ENCODE measurements around the gene DLL4.

DLL4 gene

DNA sequence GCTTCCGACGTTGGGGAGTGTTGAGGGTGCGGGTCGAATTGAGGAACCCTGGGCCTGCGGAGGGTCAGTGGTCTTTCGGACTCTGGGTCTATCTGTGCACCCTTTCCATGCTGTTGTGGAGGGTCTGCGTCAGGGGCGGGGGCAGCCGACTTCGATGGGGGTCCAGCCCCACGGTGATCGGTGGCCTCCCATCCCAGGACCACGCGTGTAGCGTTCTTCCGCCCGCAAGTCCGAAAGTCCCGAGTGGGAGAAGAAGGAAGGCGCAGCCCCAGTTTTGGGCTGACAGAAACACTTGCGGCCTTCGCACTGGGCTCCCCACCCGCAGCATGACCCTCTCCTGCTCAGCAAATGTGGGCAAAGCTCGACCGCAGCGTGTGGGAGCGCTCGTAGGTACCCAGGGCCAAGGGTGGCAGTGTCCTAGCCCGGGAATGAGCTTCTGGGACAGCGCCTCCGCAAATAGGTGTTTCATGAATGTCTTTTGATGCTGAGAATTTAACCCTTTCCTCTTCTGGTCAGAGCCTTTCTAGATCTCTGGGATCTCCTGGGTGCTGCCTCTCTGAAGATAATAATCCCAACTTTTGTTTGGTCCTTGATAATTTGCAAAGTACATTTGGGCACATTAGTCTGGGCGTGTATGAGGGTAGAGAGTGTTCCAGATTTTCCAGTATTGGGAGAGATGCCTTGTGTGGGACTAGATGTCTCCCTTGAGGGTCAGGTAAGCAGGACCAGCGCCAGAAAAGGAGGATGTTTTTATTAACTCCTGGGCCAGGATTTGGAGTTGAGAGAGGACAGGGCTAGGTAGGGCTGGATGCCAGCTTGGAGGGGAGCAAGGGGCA lies 2.3 kb upstream of the DLL4 start:
- no peak for DNase-seq (ENCODE audit: low read depth)

DNA sequence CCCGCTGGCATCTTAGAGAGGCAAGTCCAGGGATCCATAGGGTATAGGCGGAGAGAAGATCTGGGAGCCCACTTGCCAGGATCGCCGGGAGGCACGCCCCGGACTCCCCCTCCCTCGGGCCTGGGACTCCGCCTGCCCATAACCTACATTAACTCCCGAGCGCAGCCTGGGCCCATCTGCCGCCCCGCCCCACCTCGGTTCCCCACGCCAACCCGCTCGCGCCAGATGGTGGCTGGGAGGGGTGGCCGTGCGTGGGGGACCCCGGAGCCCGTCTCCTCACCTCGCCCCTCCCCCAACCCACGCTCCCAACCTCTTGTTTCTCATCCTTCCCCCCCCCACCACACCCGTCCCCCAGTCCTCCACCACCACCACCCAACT lies 1.7 kb upstream of the DLL4 start:
- DNase-seq (ENCODE audit: low read depth), result no peak

DNA sequence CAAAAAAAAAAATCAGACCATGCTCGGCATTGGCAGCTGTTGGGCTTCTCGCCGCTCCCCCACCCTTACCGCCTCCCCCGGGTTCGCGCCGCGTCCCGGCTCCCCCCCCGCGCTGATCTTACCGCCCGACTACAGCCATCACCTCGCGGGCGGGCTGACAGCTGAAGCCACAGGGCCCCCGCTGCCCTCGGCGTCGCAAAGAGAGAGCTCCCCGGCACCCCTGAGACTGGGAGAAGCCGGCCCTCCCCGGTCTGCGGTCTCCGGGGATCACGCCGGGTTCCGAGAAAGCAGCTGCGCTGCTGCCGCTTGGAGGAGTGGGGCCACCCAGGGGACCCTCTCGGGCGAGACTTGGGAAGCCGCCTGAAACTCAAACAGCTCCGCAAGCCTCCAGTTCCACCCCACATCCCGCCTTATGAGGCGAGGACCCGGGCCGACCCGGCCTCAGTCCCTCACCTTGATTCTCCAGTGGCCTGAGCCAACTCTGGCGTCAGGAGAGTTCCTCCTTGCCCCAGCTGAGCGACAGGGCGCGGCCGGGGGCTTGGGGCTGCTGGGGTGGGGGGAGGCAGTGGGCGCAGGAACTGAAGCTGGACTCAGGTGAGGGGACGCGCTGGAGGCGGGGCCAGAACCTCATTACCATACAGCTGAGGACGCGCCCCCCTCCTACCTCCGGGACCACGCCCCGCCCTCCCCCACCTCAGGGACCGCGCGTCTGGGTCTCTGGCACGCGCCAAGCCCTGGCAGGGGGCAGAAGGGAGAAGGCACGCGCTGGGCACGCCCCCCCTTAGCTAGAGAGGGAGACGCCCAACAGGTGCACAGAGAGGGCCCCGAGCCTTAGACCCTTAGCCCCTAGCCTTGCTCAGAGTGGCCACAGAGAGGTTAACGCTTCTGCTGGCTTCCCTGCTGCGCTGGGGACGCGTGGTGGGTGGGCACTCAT lies 1.0 kb upstream of the DLL4 start:
- no peak for DNase-seq (ENCODE audit: low read depth)

DNA sequence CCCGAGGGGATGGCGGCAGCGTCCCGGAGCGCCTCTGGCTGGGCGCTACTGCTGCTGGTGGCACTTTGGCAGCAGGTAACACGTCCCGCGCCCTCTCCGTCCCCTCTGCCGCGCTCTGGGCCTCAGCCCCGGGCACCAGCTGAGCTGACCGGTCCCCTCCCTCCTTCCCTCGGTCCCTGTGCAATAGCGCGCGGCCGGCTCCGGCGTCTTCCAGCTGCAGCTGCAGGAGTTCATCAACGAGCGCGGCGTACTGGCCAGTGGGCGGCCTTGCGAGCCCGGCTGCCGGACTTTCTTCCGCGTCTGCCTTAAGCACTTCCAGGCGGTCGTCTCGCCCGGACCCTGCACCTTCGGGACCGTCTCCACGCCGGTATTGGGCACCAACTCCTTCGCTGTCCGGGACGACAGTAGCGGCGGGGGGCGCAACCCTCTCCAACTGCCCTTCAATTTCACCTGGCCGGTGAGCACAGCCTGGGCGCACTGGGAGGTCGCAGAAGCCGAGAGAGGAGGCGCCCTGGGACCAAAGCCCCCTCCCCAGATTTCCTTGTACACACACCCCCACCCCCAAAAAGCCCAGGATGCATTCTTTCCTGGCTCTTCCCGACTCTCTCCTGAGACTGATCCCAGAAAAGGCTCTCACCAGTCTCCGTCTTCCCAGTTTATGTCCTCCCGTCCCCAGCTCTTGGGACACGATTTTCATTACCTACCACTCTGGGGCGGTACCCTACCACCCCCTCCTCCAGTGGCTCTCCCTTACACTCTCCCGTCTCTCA lies 705 bp downstream of the DLL4 start:
- no peak for DNase-seq (ENCODE audit: low read depth)

DNA sequence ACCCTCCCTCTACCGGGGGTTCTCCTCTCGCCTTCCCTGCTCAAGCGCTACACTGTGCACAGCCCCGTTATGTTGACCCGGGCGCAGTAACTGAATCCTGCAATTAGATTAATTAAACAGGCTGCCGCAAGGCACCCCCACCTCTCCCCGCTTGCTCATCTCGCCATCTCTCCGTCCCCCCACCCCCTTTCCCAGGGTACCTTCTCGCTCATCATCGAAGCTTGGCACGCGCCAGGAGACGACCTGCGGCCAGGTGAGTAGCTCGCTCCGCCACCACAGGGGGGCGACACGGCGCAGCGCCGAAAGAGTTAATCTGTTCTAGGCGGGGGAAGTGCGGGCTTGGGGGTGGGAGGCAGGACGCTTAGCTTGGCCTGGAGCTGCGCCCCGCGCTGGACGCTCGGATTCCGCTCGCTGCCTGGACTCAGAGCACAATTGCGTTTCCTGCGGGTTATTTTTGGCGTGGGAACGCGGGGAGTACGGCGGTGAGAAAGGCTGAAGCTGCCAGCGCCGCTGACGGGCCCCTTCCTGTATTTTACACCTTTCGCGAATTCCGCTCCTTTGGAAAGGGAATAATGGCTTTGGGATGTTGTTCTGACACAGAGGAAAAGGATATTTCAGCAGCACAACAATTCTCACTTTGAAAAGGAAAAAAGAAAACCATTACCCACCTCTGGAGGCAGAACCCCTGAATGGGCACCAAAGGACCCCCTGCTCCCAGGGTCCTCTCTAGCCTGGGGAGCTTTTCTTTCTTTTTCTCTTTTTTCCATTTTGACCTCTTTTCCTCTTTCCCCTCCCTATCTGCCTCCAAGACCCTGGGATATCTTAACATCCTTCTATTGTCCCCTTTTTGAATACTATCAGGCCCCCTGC lies 1.5 kb downstream of the DLL4 start:
- no peak for DNase-seq (ENCODE audit: low read depth)

DNA sequence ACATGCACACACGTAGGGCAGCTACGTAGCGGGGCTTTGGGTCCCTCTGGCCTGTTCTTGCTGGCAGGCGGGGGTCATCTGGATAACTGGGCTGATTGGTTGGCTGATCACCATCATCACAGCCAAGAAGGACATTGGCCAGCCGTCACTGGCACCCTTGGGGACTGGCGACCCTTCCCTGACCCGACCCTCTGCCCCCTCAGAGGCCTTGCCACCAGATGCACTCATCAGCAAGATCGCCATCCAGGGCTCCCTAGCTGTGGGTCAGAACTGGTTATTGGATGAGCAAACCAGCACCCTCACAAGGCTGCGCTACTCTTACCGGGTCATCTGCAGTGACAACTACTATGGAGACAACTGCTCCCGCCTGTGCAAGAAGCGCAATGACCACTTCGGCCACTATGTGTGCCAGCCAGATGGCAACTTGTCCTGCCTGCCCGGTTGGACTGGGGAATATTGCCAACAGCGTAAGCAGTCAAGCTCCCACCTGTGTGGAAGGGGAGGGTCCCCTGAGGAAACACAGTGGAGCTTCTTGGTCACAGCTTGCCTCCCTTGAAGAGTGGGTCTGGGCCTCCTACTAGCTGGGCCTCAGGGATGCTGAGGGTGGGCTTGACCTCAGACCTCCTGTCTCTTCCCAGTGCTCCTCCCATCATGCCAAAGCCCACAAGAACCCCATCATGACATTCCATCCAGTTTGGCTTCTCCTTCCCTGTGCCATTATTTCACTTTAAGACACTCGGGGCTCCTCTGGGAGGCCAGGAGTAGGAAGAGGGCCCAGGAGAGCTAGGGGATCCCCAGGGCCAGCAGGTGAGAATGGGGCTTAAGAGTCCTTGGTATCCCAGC lies 2.4 kb downstream of the DLL4 start:
- no peak for DNase-seq (ENCODE audit: low read depth)

DNA sequence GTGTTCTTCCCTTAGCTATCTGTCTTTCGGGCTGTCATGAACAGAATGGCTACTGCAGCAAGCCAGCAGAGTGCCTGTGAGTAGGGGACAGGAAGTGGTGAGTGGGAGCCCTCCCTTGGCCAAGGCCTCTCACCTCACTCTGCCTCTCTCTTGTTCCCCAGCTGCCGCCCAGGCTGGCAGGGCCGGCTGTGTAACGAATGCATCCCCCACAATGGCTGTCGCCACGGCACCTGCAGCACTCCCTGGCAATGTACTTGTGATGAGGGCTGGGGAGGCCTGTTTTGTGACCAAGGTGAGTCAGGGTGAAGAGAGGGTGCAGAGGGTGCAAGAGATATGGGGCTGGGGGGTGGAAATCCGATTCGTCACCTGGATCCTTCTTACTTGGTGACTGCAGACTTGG lies 3.0 kb downstream of the DLL4 start:
- DNase-seq (ENCODE audit: low read depth), result no peak

DNA sequence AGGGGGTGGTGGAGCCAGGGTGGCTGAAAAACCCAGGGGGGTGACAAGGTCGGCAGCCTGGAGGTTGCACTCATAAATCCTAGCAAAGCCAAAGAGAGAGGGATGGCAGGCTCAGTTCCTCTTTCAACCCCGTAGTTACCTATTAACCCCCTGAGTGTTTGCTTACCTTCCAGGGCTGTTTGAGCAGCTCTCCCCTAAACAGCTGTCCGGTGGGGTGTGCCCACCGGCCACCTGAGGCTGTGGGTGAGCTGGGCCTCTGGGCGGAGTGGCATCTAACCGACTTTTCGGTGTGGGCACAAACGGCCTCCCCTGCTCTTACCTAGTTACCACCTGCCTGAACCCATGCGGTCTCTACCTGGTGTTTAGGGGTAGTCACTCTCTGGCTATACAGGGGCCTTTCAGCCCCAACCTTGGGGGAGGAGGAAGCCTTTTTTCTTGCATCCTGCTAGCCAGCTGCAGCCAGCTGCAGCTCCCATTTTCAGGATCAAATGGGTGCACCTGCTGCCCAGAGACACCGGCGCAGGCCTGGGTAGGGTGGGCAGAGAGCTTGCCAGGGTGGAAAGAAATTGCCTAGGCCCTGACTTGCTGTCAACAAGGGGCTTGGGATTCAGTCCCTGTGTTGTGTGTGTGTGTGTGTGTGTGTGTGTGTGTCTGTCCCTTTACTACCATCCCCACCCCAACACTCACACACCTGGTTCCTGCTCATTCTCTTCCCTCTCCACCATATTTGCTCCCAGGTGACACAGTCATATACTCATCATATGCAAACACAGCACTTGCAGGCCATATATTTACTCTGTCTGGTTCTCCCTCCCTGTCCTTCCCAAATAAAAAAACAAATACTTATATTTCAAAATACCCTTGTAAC lies 3.7 kb downstream of the DLL4 start:
- no peak for DNase-seq (ENCODE audit: low read depth)

DNA sequence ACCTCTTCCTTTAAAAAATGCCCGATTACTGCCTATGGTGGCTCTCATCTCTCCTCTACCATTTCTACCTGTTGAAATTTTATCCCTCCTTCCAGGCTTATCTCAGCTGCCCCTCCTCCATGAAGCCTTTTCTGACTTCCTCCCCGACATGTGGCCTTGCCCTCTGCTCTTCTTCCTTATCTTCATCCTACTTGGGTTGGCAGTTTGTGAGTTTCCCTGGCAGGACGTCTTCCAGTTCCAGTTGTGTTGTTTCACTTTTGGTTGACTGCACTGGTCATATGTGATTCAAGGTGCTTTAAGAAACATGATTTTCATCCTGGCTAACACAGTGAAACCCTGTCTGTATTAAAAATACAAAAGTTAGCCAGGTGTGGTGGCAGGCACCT lies 4.4 kb downstream of the DLL4 start:
- DNase-seq (ENCODE audit: low read depth), result no peak

DNA sequence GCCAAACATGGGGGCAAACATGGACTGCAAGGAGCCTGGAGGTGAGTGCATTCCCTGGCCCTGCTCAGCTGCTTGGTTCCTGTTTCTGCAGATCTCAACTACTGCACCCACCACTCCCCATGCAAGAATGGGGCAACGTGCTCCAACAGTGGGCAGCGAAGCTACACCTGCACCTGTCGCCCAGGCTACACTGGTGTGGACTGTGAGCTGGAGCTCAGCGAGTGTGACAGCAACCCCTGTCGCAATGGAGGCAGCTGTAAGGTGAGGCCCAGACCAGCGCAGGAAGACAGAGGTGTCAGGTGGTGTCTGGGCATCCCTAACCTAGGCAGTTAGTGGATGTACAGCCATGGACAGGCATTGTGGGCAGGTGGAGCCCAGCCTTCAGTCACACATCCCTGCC lies 5.3 kb downstream of the DLL4 start:
- no peak for DNase-seq (ENCODE audit: low read depth)

DNA sequence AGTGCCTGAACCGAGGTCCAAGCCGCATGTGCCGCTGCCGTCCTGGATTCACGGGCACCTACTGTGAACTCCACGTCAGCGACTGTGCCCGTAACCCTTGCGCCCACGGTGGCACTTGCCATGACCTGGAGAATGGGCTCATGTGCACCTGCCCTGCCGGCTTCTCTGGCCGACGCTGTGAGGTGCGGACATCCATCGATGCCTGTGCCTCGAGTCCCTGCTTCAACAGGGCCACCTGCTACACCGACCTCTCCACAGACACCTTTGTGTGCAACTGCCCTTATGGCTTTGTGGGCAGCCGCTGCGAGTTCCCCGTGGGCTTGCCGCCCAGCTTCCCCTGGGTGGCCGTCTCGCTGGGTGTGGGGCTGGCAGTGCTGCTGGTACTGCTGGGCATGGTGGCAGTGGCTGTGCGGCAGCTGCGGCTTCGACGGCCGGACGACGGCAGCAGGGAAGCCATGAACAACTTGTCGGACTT lies 7.1 kb downstream of the DLL4 start:
- DNase-seq (ENCODE audit: low read depth), result no peak

DNA sequence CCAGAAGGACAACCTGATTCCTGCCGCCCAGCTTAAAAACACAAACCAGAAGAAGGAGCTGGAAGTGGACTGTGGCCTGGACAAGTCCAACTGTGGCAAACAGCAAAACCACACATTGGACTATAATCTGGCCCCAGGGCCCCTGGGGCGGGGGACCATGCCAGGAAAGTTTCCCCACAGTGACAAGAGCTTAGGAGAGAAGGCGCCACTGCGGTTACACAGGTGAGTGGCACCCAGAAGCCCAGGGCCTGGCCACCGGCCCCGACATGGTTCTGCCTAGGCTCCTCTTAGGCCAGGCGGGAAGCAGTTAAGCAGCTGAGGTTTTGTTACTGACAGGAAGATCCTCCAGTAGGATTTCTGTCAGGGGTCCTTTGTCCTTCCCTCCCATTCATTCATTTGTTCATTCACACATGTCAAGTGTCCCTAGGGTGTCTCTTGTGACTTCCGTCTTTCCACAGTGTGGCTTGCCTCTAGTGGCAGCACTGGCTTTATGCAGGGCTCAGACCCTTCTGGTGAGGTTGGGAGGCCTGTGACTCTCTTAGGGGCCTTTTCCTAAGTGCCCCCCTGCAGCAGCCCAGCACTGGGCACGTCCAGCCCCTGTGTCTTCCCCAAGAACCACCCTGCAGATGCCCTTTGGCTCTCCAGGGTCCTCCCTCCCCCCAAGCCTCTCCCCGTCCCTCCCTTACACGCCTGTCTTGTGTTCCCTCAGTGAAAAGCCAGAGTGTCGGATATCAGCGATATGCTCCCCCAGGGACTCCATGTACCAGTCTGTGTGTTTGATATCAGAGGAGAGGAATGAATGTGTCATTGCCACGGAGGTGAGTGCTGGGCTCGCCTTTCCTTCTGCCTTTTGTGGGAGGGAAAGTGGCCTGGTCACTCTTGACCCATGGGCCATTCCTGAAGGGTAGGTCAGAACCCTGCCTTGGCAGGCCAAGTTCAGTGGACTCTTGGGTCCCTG lies 7.8 kb downstream of the DLL4 start:
- no peak for DNase-seq (ENCODE audit: low read depth)

DNA sequence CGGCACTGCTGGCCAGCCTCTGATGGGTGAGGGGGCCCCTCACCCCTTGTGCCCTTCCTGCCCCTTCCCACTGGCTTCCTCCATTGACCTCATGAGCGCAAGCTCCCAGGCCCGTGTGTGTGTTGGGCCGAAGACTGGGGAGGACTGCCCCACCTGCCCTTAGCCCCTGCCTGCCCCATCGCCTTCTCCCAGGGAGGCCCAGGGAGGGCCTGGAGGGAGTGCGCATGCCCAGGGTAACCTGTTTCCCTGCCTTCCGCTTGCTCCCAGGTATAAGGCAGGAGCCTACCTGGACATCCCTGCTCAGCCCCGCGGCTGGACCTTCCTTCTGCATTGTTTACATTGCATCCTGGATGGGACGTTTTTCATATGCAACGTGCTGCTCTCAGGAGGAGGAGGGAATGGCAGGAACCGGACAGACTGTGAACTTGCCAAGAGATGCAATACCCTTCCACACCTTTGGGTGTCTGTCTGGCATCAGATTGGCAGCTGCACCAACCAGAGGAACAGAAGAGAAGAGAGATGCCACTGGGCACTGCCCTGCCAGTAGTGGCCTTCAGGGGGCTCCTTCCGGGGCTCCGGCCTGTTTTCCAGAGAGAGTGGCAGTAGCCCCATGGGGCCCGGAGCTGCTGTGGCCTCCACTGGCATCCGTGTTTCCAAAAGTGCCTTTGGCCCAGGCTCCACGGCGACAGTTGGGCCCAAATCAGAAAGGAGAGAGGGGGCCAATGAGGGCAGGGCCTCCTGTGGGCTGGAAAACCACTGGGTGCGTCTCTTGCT lies 8.8 kb downstream of the DLL4 start:
- DNase-seq (ENCODE audit: low read depth), result no peak

DNA sequence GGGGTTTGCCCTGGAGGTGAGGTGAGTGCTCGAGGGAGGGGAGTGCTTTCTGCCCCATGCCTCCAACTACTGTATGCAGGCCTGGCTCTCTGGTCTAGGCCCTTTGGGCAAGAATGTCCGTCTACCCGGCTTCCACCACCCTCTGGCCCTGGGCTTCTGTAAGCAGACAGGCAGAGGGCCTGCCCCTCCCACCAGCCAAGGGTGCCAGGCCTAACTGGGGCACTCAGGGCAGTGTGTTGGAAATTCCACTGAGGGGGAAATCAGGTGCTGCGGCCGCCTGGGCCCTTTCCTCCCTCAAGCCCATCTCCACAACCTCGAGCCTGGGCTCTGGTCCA lies 9.4 kb downstream of the DLL4 start:
- DNase-seq (ENCODE audit: low read depth), result no peak

DNA sequence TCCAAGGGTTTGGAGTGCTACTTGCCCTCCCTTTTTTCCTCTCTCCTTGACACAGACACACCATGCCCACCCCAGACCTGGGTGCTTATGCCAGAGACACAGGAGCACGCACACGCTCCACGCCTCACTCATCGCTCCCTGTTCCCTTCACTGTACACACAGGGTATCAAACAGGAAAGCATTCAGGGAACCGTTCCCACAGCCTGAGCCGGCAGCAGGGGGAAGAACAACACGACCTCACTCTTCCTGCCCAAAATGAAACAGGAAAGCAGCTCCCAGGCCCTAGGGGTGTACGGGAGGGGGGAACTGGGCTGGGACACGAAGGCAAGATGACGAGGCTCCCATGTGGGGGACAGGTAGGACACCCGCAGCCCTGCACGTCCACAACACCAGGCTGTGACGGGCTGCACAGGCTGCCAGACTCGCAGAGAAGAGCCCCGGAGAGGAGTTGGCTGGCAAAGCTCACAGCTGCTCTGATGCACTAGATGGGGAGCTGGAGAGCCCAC lies 11.2 kb downstream of the DLL4 start:
- no peak for DNase-seq (ENCODE audit: low read depth)

DNA sequence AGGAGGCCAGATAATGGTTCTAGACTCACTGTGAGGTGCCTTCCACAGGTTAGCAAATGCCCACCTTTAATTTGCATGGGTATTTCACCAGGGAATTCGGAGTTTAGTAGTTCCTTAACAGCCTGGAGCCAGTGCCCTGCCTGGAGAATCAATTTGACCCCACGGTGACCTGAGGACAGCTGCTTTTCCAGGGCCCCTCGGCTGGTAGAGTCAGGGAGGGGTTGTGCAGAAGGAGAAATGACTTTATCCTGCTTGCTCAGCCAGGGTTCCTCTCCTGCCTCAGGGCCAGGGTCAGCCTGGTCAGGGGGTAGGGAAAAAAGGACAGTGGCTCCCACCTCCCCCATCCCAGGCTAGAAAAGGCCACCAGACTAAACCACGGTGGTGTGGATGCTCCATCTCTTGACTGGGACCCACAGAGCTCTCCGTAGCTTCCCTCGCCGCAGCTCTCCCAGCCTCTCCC lies 12.0 kb downstream of the DLL4 start:
- DNase-seq (ENCODE audit: low read depth), result no peak
